NCI-H226 (cell line): Measurements from ENCODE around the gene SNX8.

ENCODE experiments used
- DNase-seq: peaks from one replicate; pipeline ENCODE4 v3.0.0-alpha.2; 2015

Gene SNX8

GRCh38 chr7:2242541-2243429 is 71.5 kb downstream of the SNX8 start:
- DNase-seq, result peak; percentile 35

GRCh38 chr7:2241580-2242540 is 72.4 kb downstream of the SNX8 start, which contains the start of the genes MRM2 and NUDT1:
Gene MRM2 (minus strand): TSS chr7:2242205. CDS start chr7:2242169, 36 bp downstream.
Gene NUDT1 (plus strand): TSS chr7:2242226. CDS start chr7:2244575, 2,349 bp downstream.
- DNase-seq, result peak; percentile 92

- no peak for DNase-seq
These were observed 75.0 kb downstream of the SNX8 start for GRCh38 chr7:2239242-2239641.

- DNase-seq, result no peak
These were observed 77.1 kb downstream of the SNX8 start for GRCh38 chr7:2237109-2237602.

GRCh38 chr7:2233926-2234325 is 80.3 kb downstream of the SNX8 start:
- no peak for DNase-seq

- peak; percentile 97 for DNase-seq
These were observed 81.3 kb downstream of the SNX8 start, which contains the start of gene MAD1L1 for GRCh38 chr7:2232766-2233520. Gene MAD1L1 (minus strand): TSS chr7:2232945. CDS start chr7:2230133, 2,812 bp downstream.

GRCh38 chr7:2231992-2232765 is 82.1 kb downstream of the SNX8 start:
- no peak for DNase-seq

GRCh38 chr7:2230882-2231281 is 83.4 kb downstream of the SNX8 start:
- DNase-seq, result no peak

GRCh38 chr7:2230226-2230625 is 84.0 kb downstream of the SNX8 start:
- DNase-seq, result no peak

- DNase-seq, result no peak
These were observed 84.8 kb downstream of the SNX8 start for GRCh38 chr7:2229467-2229866.

- DNase-seq, result no peak
These were observed 85.3 kb downstream of the SNX8 start for GRCh38 chr7:2228921-2229320.

GRCh38 chr7:2227699-2228098 is 86.5 kb downstream of the SNX8 start:
- no peak for DNase-seq

GRCh38 chr7:2225830-2226229 is 88.4 kb downstream of the SNX8 start:
- DNase-seq, result no peak

- no peak for DNase-seq
These were observed 88.9 kb downstream of the SNX8 start for GRCh38 chr7:2225336-2225735.

GRCh38 chr7:2224934-2225333 is 89.3 kb downstream of the SNX8 start:
- DNase-seq, result no peak

GRCh38 chr7:2224491-2224928 is 89.7 kb downstream of the SNX8 start:
- no peak for DNase-seq

GRCh38 chr7:2223321-2223720 is 90.9 kb downstream of the SNX8 start:
- no peak for DNase-seq

- no peak for DNase-seq
These were observed 91.7 kb downstream of the SNX8 start for GRCh38 chr7:2222516-2222915.

- no peak for DNase-seq
These were observed 93.3 kb downstream of the SNX8 start for GRCh38 chr7:2220954-2221353.

GRCh38 chr7:2220506-2220905 is 93.7 kb downstream of the SNX8 start:
- no peak for DNase-seq

GRCh38 chr7:2220030-2220429 is 94.2 kb downstream of the SNX8 start:
- DNase-seq, result no peak
